ENCODE results near the gene NSMCE3.

NSMCE3 gene

DNA sequence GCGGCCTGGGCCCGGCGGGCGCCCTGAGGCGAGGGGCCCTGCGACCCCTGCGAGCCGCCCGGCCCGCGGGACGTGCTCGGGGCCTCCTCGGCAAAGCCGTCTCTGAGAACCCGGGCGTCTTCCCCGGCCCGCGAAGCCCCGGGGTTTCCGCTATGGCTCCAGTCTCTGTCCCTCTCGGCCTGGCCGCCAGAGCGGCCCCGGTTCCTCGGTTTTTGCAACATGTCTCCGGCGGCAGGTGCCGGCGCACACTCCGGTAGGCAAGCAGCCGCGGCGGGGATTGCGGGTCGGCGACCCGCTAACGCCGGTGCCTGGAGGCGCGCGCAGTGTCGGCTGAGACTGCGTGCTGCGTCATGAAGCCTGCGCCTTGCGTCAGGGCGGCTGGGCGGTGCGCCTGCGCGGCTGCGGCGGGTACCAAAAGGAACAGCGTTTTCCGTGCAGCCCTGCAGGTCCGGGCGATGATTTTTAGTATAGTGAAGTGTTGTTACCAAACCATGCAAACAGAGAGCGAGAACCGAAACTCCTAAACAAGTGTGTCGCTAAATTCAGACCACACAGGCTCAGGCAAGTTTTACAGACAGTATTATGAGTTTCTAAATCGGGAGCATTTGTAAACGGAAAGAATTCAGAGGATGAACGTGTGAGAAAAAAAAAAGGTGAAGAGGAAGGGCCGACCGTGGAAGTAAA, at the start of gene NSMCE3:
Gene NSMCE3 (minus strand): TSS at position 338 of the 684 bp plus-strand sequence. CDS start 117 bp downstream, at position 221.
- DNase-seq, result peak; percentile 92

- no peak for DNase-seq
These were observed 46.8 kb upstream of the NSMCE3 start for GRCh38 chr15:29316422-29316821.

DNA sequence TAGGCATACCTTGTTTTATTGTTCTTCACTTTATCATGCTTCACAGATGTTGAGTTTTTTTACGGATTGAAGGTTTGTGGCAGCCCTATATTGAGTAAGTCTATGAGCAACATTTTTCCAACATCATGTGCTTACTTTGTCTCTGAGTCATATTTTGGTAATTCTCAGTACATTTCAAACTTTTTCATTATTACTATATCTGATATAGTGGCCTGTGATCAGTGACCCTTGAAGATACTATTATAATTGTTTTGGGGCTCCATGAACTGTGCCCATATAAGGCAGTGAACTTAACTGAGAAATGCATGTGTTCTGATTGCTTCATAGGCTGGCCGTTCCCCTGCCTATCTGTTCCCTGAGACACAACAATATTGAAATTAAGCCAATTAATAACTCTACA, 42.8 kb upstream of the NSMCE3 start:
- no peak for DNase-seq

- no peak for DNase-seq
These were observed 42.1 kb upstream of the NSMCE3 start for GRCh38 chr15:29311696-29312095.

DNA sequence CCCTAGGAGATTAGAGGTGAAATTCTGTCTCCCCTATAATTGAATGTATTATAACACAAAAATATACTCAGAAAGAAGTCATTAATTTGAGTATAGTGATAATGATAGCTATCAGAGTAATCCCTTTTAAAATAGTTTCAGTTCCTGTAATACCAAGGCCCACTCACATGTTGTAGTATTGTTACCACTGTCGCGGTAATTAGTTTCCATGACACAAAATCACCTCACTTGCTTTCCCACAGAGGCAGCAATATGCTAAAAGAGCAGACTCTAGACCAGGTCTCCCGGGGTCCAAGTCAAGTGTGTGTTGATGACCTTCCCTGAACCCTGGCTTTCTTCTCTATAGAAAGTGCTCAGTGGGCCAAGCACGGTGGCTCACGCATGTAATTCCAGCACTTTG, 39.5 kb upstream of the NSMCE3 start:
- DNase-seq, result no peak

GRCh38 chr15:29308299-29308698, 38.7 kb upstream of the NSMCE3 start:
- DNase-seq, result no peak

DNA sequence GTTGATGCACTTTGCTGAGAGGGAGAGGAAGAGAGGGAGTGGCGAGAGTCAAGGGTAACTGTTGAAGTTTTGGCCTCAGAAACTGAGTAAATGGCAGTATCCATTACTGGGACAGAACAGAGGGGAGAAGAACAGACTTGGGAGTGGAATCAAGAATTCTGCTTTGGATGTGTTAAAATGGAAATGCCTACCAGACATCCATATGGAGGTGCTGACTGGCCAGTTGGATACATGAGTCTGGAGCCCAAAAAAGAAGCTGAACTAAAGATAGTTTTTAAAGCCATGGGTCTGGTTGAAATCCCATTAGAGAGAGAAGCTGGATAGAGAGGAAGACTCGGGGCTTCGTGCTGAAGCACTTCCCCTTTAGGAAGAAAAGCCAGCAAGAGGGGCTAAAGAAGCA, 35.9 kb upstream of the NSMCE3 start:
- no peak for DNase-seq

DNA sequence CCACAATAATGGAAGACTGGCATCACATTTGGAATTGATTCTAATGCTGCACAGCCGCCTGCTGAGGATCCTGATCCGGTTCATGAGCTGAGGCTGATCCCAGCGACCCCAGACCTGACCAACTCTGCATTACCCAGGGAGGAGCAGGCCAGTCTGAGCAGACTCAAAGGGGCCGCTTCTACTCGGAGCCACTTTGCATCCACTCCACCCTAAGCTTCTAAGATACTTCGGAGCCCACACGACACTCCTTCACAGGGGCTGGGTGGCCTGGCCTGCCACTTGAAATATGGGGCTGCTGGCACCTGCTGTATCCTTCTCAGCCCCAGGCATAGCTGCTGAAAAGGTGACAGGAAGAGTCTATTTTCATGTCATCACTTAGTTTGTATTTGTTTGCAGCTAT, 33.2 kb upstream of the NSMCE3 start:
- DNase-seq, result no peak

DNA sequence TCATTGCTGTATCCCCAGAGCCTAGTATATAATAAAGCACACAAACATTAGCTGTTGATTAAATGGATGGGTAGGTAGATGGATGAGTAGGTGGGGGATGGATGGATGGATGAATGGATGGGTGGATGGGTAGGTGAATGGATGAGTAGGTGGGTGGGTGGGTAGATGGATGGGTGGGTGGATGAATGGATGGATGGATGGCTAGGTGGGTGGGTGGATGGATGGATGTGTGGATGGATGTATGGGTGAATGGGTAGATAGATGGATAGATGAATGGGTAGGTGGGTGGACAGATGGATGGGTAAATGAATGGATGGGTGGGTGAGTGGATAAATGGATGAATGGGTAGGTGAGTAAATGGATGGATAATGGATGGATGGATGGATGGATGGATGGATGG, 30.2 kb upstream of the NSMCE3 start:
- no peak for DNase-seq

- DNase-seq, result no peak
These were observed 29.7 kb upstream of the NSMCE3 start for GRCh38 chr15:29299331-29299730.

- DNase-seq, result no peak
These were observed 25.2 kb upstream of the NSMCE3 start for GRCh38 chr15:29294732-29295325.

DNA sequence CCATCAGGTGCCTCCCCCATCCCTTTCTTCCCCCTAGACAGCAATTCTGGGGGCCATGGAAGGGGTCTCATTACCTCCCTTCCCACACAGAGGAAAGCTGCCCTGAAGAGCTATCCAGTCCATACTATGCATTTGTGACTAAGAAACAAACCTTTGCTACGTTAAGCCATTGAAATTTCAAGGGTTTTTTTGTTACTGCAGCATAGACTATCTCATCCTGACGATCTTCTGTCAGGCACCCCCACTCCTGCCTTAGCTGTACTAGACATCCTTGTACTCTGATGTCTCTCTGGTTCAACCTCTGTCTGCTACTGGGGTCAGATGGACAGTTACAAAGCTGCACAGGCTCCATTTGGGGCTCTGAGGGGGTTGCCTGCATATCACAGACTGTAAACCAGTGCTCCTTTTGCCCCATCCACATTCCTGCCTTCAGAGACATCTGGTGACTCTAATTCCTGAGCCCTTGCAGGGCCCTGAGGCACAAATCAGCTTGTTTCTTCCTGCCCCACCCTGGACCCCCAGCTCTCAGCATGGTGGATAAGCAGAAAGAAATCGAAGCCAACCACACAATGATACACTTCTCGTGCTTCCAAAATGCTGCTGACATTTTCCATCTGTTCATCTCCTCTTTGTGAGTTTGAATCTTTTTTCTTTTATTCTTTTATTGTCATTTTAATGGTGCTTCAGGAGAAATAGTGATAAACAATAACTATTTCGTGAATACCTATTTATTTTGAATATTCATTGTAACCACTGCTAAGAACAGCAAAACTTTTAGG, 21.6 kb upstream of the NSMCE3 start:
- DNase-seq, result no peak

GRCh38 chr15:29289173-29289572, 19.6 kb upstream of the NSMCE3 start:
- DNase-seq, result no peak

DNA sequence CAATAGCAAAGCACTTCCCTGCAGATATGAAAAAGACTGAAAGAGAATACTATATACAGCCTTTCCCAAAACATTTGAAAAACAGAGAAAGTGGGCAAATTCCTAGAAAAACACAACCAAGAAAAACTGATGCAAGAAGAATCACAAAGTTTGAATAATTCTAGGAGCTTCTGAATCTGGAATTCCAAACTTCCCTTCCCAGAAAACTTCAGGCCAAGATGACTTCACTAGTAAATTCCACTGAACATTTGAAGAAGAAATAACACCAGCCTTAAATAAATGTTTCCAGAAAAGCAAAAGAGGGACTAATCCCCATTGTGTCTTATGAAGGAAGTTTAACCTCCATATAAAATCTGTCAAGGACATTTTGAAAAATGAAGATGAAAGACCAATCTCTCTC, 15.8 kb upstream of the NSMCE3 start:
- no peak for DNase-seq

- no peak for DNase-seq
These were observed 13.8 kb upstream of the NSMCE3 start for GRCh38 chr15:29283381-29283780.

DNA sequence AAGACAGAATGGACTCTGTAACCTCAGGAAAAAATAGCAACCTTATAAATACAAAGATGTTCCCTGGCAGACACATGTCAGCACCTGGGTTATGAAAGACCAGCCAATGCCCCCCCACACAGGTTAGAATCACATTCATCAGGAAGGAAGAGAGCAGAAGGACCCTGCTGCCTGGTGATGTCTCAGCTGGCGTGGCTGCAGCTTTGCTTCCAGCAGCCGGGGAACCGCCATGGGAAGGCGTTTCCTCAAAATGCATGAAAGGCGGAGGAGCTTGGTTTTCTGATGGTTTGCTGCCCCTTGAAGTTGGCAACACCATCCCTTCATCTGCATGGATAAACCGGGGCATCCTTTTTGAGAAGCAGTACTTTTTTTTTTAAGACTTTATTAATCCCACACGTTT, 10.9 kb upstream of the NSMCE3 start:
- no peak for DNase-seq

DNA sequence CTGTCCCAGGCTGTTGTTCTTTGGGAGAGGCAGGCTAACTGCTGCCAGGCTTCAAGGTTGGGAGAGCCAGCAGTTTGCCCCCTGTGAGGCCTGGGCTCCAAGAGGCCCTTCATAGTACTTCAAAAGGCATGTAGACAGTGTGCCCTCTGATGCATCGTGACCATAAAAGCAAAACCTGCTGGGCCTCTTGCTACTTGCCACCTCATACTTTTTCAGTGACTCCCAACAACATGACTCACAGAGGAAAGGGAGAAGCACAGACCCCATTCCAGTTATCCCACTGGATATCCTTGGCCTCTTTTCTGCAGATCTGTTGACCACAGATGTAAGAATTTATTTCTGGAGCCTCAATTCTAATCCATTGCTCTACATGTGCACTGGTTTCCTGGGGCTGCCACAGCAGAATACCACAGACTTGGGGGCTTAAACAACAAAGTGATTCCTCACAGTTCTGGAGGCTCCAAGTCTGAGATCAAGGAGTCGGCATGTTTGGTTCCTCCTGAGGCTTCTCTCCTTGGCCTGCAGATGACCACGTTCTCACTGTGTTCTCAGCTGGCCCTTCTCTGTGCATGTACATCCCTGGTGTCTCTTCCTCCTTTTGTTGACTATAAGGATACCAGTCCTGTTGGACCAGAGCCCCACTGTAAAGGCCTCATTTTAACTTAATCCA, 8.9 kb upstream of the NSMCE3 start:
- DNase-seq, result no peak

- DNase-seq, result no peak
These were observed 6.7 kb upstream of the NSMCE3 start for GRCh38 chr15:29276366-29276765.

DNA sequence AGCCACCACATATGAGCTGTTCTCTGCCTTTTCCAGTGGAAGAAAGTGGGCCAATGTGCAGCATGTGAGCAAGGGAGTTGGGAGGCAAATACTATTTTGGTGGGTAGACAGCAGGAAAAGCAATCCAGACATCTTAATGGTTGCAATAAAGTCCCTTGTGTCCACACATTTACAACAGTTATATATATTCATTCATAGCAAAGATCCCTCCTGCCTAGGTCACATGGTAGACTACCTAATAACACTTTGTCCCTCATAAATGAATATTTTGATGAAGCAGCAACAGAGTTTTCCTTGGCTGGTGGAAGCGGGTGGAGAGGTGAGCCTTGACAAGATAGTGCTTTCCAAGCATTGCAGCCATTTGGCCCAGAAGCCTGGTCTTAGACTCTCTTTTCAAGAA, 6.2 kb upstream of the NSMCE3 start:
- DNase-seq, result no peak

DNA sequence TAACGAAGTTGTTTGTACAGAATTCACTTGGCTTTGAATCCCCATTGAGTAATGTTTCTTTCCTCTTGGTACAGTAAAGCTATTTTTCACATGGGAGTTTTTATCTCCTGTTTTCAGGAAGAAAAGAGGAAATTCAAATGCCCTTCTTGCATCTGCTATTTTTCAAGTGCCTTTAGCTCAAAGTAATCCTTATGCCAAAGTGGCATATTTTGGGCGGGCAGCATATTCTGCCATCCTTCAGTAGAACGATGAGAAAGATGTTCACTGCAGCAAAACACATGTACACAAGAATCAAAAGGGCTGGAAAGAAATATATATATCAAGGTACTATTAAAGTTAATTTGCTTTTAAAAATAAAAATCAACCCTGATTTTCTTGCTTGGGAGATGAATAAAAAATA, 5.3 kb upstream of the NSMCE3 start:
- DNase-seq, result no peak

DNA sequence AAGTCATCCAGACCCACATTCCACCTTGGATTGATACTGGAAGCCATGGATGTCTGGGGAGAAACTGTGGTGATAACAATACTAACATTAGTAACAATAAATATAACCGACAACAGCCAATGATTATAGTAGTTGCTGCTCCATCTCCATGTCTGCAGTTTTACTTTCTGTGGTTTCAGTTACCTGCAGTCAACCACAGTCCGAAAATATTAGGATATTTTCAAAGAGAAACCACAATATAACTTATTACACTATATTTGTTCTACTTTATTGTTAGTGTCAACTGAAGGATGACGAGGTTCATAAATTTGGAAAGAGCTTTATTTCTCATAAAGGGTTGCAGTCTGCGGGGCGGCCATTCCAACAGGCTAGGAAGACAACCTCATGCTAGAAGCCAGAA, 2.6 kb upstream of the NSMCE3 start:
- DNase-seq, result no peak

GRCh38 chr15:29270976-29271375, 1.4 kb upstream of the NSMCE3 start:
- DNase-seq, result no peak

- DNase-seq, result peak; percentile 57
These were observed 740 bp upstream of the NSMCE3 start for GRCh38 chr15:29270169-29270955.
